Hindlimb muscle (tissue), 1 donor: ENCODE results near the gene GRIK3. TPM values are rescaled to one million over a fixed set of nuclear protein-coding genes. Genes with fewer than 3 reads are reported as not detected.
"Not testable (repeated sequence)": the region's sequence is repeated elsewhere in the genome, so short reads cannot be mapped to it uniquely, and the experiment has no call there.

ENCODE experiments used
- DNase-seq: peaks from one replicate; pipeline ENCODE4 v3.0.0-alpha.2; 2013
- polyA plus RNA-seq: library from polyadenylated mRNA; unstranded; fragments of 120-200 nt; gene quantifications from one replicate; pipeline ENCODE4 v1.2.1, GENCODE V29; 2013; ENCODE audit not compliant: insufficient read length

Gene GRIK3
- polyA plus RNA-seq, 1 donor = 0.50 TPM

GRCh38 chr1:36906555-36906954 is 127.8 kb downstream of the GRIK3 start:
- DNase-seq = no peak

GRCh38 chr1:36905941-36906340 is 128.4 kb downstream of the GRIK3 start:
- no peak for DNase-seq

- no peak for DNase-seq
Measured at GRCh38 chr1:36900128-36900527, 134.2 kb downstream of the GRIK3 start.

DNA sequence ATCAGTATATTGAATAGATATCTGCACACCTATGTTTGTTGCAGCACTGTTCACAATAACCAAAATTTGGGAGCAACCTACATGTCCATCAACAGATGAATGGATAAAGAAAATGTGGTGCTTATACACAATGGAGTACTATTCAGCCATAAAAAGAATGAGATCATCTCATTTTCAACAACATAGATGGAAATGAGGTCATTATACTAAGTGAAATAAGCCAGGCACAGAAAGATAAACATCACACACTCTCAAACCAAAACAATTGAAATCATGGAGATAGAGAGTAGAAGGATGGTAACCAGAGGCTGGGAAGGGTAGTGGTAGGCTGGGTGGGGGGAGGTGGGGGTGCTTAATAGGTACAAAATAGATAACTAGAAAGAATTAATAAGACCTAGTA is 136.5 kb downstream of the GRIK3 start:
- not testable (repeated sequence) for DNase-seq

DNA sequence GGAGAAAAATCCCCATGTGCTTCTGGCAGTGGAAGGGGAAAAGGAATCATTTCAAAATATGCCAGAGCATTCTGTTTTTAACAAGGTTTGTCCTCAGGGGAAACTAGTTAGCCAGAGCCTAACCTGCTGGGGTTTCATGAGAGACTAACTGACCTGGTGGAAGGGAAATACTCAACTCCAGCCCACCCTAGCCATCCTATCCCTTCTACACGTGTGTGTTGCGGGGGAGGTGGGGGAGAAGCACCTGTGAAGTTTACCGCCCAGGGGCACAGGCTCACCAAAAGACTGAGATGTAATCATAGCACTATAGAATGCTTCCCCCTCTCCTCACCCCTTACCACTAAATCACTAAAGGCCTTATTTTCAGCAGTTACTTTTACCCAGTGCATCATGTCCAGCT is 139.5 kb downstream of the GRIK3 start:
- DNase-seq = no peak

GRCh38 chr1:36890776-36891175 is 143.5 kb downstream of the GRIK3 start:
- DNase-seq = no peak

DNA sequence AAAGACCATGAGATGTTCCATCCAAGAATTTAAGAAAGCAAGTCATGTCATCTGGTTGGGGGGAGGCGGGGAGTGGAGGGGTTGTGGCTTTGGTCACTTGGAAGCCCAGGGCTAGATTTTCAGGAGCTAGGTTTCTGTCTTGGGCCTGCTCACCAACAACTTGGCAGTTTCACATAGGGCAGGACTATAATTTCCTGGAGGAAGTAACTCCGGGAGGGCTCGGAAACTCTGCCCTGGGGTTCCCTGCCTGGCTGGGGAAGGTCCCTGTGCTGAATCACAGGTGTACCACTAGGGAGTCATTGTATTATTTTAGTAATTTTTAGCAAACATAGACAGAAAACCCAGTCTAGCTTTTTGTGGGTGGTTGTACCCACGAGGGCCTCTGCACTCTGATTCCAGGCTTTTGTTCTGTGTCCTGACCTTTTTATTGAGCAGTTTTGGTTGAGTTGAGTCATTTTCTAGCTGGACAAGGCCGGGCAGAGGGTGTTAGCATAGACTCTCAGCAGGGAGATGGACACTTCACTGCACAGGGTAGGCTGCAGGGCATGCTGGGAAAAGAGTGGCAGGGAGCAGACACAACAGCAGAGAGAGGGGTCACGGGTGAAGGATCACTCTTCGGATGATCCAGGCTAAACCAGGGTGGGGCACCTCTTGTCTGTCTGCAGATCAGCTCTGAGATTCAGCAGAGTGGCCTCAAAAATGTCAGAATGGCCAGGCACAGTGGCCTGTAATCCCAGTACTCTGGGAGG is 144.7 kb downstream of the GRIK3 start:
- DNase-seq = no peak

DNA sequence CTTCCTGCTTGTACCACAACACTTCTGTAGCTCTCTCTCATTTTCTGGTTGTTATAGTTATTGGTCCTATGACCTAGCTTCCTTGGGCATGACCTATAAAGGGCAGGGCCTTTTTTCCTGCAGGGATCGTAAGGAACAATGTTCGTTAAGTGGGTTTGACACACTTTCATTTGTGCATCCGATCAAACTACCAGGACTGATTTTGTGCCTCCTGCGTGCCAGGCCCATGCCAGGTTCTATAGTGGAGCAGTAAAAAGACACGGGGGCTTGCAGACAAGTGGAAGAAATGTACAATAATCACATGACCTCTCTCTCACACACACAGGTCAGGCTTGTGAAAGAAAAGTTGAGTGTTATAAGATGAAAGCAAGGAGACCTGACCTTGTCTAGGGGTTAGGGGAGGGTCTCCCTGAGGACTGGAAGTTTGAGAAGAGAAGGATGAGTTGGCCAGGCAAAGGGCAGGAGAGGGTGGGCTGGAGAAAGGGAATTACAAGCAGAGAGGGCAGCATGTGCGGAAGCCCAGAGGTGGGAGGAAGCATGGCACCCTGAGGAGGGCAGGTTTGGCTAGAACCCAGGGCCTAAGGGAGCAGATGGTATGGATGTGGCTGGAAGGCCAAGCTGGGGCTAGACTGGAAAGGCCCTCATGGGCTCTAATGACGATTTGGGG is 145.4 kb downstream of the GRIK3 start:
- no peak for DNase-seq

DNA sequence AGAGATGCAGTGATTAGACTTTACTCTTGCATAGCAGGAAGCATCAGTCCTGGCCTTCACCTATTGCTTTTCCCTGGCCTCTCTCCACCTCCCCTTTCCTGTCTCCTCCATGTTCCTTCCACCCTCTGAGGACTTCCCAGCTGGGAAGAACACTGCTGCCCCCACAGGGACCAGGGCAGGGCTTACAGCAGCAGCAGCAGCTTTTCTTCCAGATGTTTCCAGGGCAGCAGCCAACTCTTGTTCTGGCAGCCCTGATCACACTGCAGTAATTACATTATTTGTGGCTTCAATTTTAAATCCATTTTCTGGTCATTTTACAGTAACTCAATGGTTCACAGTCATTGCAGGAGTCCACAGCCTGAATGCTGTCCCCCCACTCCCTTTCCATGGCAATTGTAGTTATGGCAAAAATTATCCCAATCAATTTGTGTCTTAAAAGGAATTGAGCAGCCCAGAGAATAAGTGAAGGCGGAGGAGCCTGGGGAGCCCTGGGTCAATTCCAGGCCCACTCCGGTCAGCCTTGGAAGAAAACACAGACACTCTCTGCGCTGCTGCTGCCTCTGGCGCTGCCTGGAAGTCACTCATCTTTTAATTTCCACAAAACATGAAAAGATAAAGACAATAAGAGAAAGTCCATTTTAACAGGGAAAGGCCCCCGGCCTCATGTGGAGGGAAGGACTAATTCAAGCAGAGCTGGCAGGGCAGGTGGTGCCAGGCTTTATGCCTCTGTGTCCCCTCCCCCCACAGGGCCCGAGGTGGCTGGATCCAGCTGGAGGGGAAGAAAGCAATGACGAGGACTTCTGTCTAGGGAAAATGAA is 148.6 kb downstream of the GRIK3 start:
- peak; percentile 76 for DNase-seq

GRCh38 chr1:36884801-36885200 is 149.5 kb downstream of the GRIK3 start:
- DNase-seq = no peak

- DNase-seq = no peak
Measured at GRCh38 chr1:36884029-36884701, 150.2 kb downstream of the GRIK3 start.

- DNase-seq = no peak
Measured at GRCh38 chr1:36883315-36883949, 150.9 kb downstream of the GRIK3 start.

GRCh38 chr1:36882536-36883285 is 151.6 kb downstream of the GRIK3 start:
- no peak for DNase-seq

DNA sequence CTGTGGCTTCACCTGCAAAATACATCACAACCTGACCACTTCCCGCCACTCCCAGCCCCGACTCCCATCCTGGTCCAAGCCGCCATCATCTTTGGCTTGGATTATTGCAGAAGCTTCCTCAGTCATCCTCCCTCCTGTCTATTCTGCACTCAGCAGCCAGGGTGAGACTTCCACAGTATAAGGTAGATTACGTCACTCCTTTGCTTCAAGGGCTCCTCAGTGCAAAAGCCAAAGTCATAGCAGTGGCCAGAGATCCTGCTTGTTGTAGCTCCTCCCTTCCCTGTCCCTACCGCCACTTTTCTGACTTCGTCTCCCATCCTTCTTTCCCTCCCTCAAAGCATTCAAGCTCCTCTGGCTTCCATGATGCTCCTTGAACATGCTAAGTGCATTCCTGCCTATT is 152.8 kb downstream of the GRIK3 start:
- DNase-seq = no peak

DNA sequence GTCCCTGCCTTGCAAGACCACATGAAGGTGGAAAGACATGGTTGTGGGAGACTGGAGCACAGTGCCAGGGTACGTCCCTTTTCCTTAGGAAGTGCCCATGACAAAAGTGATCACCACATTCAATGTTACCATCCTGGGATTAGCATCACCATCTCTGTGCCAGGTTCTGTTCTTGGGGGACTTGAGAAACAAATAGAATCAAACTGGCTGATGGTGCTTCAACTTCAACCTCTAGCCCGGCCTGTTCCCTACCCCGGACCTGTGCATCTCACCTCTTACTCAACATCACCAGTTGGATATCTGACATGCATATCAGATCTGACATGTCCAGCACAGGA is 153.3 kb downstream of the GRIK3 start:
- DNase-seq = no peak

DNA sequence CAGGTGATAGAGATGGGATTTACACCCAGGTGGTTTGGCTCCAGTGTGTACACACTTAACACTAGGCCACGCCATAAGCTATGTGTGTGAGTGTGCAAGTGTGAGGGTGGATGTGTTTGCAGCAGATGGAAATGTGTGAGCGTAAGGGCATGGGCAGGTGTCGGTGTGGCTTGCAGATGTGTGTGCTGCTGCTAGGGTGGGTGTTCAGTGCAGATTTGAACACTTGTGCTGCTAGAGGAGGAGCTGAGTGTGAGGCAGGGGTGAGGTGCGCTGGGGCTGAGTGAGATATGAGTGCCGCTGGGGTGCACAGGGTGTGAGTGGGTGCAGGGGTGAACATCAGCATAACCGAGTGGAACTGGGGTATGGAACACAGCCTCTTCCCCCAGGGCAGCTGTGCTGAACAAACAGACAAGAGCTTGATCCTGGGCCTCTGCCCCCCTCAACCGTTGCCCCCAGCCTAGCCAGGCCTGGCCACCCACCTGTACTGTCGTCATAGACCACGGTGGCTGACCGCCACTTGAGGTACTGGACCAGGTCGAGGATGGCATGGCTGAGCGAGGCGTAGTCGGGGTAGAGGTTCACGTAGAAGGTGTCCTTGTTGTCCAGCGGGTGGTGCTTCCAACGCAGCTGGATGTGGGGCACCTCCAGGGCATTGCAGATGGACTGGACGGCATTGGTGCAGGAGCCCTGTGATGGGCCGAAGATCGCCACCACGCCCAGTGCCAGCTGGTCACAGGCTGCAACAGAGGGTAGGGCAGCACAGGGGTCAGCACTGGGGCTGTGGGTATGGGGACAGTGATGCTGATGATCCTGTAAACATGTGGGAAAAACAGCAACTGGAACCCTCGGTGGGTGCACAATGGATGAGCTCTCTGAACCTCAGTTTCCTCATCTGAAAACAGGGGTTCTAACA is 153.9 kb downstream of the GRIK3 start:
- no peak for DNase-seq

GRCh38 chr1:36879613-36880012 is 154.7 kb downstream of the GRIK3 start:
- no peak for DNase-seq

GRCh38 chr1:36876990-36877389 is 157.3 kb downstream of the GRIK3 start:
- DNase-seq = no peak

GRCh38 chr1:36874271-36875060 is 159.8 kb downstream of the GRIK3 start:
- DNase-seq = no peak

DNA sequence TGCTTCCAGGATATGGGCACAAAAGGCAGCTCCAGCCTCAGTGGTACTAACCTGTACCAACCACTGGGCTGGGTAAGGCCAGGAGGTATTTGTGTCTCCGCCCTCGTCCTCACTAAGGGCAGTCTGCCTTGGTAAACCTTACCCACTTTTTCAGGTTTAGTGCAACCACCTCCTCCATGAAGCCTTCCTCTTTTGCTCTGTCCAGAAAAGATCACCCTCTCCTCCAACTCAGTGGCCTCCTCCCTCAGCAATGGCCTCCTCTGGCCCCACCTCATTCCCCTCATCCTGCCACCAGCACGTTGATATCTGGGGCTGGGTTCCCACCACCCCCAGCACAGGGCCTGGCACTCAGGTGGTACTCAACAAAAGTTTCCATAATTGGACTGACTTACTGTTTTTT is 161.5 kb downstream of the GRIK3 start:
- no peak for DNase-seq
